A673 (cell line): Measurements from ENCODE around the gene DDX39B.

Experiments used
- EZH2 ChIP-seq: fragments of 200-600 bp; sonication (generic); IDR thresholded peaks from 2 replicates; pipeline ENCODE4 v1.6.1; 2017; ENCODE audit warnings: borderline replicate concordance, low read depth, mild to moderate bottlenecking, mixed read lengths, antibody characterized with exemption, low read length; ENCODE audit not compliant: poor library complexity, severe bottlenecking
- TF ChIP-seq, protein P1 (sequence below): fragments of 300-800, 200-600 bp; sonication (generic); conservative IDR thresholded peaks from 2 replicates; pipeline ENCODE4 v1.5.1; 2017; ENCODE audit warnings: low read depth, mild to moderate bottlenecking, antibody characterized with exemption, low read length, moderate library complexity, mixed read lengths

DNA sequence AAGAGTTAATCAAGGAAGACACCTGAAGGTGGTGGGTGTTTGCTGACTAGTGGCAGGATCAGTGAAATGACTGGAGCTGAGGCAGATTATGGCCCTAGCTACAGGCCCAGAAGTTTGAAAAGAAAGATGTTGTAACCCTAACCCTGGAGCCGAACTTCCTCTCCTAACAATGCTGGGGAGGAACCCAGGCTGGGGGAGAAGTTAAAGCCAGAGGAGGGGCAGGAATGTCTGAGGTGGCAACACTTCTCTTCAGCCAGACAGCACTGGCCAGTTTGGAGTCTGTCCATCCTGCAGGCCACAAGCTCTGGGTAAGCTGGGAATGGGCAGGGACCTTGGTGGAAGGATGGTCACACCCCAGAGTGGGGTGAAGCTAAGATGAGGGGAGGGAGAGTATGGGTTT is 44.2 kb upstream of the DDX39B start, which contains the start of gene LST1:
- TF ChIP-seq EZH2 = no peak
- TF ChIP-seq, protein P1, sequence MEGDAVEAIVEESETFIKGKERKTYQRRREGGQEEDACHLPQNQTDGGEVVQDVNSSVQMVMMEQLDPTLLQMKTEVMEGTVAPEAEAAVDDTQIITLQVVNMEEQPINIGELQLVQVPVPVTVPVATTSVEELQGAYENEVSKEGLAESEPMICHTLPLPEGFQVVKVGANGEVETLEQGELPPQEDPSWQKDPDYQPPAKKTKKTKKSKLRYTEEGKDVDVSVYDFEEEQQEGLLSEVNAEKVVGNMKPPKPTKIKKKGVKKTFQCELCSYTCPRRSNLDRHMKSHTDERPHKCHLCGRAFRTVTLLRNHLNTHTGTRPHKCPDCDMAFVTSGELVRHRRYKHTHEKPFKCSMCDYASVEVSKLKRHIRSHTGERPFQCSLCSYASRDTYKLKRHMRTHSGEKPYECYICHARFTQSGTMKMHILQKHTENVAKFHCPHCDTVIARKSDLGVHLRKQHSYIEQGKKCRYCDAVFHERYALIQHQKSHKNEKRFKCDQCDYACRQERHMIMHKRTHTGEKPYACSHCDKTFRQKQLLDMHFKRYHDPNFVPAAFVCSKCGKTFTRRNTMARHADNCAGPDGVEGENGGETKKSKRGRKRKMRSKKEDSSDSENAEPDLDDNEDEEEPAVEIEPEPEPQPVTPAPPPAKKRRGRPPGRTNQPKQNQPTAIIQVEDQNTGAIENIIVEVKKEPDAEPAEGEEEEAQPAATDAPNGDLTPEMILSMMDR = no peak
